Measurements from ENCODE around the gene ZNF132.

GRCh38 chr19:58395979-58396627, 43.9 kb downstream of the ZNF132 start:
- TF ChIP-seq CTCF (IDR thresholded peaks at IDR 0.05) (no peak), POLR2AphosphoS5 (IDR thresholded peaks at IDR 0.05) (no peak)

All from upper lobe of left lung (tissue), 4 donors.